Calu3 (cell line): ENCODE measurements around the gene XPO4. TPM values are rescaled to one million over a fixed set of nuclear protein-coding genes. Genes with fewer than 3 reads are reported as not detected.

ENCODE experiments used
- BruUV-seq: library from RNA; stranded (reverse); fragments of 400-500 nt; replicated peaks from 2 replicates; lab custom pipeline; 2021; lab: Mats Ljungman, UMichigan
- CTCF ChIA-PET: fragments of 300-600 bp; sonication (Branson Sonifier 250); formaldehyde crosslinking; loops from one replicate; lab custom pipeline; 2022; ENCODE audit warnings: antibody characterized with exemption; lab: Charles Lee
- DNase-seq: peaks from one replicate; pipeline ENCODE4 v3.0.0; 2022
- H3K27ac Mint-ChIP-seq: one replicate; pipeline ENCODE4 v1.8.0; 2022; ENCODE audit warnings: mixed read lengths; ENCODE audit not compliant: unreplicated experiment
- H3K27me3 Mint-ChIP-seq: one replicate; pipeline ENCODE4 v1.8.0; 2022; ENCODE audit warnings: mixed read lengths; ENCODE audit not compliant: unreplicated experiment
- H3K36me3 Mint-ChIP-seq: one replicate; pipeline ENCODE4 v1.8.0; 2022; ENCODE audit warnings: mild to moderate bottlenecking, moderate library complexity, mixed read lengths; ENCODE audit not compliant: insufficient read depth, unreplicated experiment
- H3K4me1 Mint-ChIP-seq: one replicate; pipeline ENCODE4 v1.8.0; 2022; ENCODE audit warnings: mild to moderate bottlenecking, low read depth, mixed read lengths; ENCODE audit not compliant: unreplicated experiment
- H3K4me3 Mint-ChIP-seq: one replicate; pipeline ENCODE4 v1.8.0; 2022; ENCODE audit warnings: mild to moderate bottlenecking, low read depth, moderate library complexity, mixed read lengths; ENCODE audit not compliant: unreplicated experiment
- H3K9me3 Mint-ChIP-seq: one replicate; pipeline ENCODE4 v1.8.0; 2022; ENCODE audit warnings: low read depth, mixed read lengths; ENCODE audit not compliant: unreplicated experiment
- CTCF ChIP-seq: fragments of 200-600 bp; IDR thresholded peaks from one replicate; pipeline ENCODE4 v1.8.0; 2022; ENCODE audit warnings: antibody characterized with exemption; ENCODE audit not compliant: unreplicated experiment
- intact Hi-C: fragments of 100-400 bp; cut with micrococcal nuclease; formaldehyde crosslinking; loops from one replicate; pipeline ENCODE4 v1.10.0; 2022; ENCODE audit not compliant: unreplicated experiment
- total RNA-seq: library from RNA; stranded (reverse); gene quantifications from 2 replicates; pipeline ENCODE4 v1.2.3, GENCODE V29; 2022

The XPO4 gene
- total RNA-seq, 1 experiment from 2014 or later = 13.6 TPM

DNA sequence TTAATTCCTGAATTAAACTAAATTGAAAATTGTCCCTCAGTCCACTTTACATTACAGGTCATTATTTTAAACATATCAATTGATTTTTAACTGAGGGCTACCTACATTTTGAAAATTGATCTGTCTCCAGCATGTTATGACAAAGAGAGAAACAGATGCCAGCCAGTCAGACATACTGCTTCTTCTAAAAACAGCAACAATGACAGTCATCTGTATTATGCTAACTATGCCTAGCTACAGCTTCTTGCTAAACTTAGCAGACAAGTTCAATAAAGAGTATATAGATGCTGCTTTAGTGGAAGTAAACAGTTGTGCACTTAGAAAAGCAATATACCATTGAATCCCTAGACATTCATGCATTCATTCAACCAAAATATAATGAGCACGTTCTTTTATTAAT is 80.1 kb downstream of the XPO4 start:
- Mint-ChIP-seq H3K4me1 (no peaks in the 10 kb centered on the region), H3K27me3 (no peaks in the 10 kb centered on the region), H3K36me3 (peaks cover 2% of the 10 kb centered on the region), H3K9me3 (no peaks in the 10 kb centered on the region), H3K27ac (no peak overlapping the region), H3K4me3 (no peak overlapping the region)
- no peak for DNase-seq
- CTCF ChIA-PET = no interaction called here
- intact Hi-C loops = no loop called here
- BruUV-seq = no TSS peak
- TF ChIP-seq CTCF = no peak

- Mint-ChIP-seq H3K36me3 (peaks cover 5% of the 10 kb centered on the region), H3K4me3 (no peak overlapping the region), H3K27ac (no peak overlapping the region), H3K27me3 (no peaks in the 10 kb centered on the region), H3K9me3 (no peaks in the 10 kb centered on the region), H3K4me1 (no peaks in the 10 kb centered on the region)
- no TSS peak for BruUV-seq
- TF ChIP-seq CTCF = no peak
- intact Hi-C loops = no loop called here
- CTCF ChIA-PET = no interaction called here
- DNase-seq = no peak
Observed at GRCh38 chr13:20819715-20820114, 82.8 kb downstream of the XPO4 start.

- no peak overlapping the region for H3K4me3 Mint-ChIP-seq
- BruUV-seq = no TSS peak
- H3K36me3 Mint-ChIP-seq = peaks cover 11% of the 10 kb centered on the region
- H3K4me1 Mint-ChIP-seq = no peaks in the 10 kb centered on the region
- no peaks in the 10 kb centered on the region for H3K9me3 Mint-ChIP-seq
- no peaks in the 10 kb centered on the region for H3K27me3 Mint-ChIP-seq
- no peak overlapping the region for H3K27ac Mint-ChIP-seq
- DNase-seq = no peak
- TF ChIP-seq CTCF = no peak
- intact Hi-C loops = no loop called here
- CTCF ChIA-PET = no interaction called here
Observed at GRCh38 chr13:20815464-20815863, 87.1 kb downstream of the XPO4 start.

- no TSS peak for BruUV-seq
- Mint-ChIP-seq H3K4me1 (no peaks in the 10 kb centered on the region), H3K4me3 (no peak overlapping the region), H3K9me3 (no peaks in the 10 kb centered on the region), H3K27ac (no peak overlapping the region), H3K36me3 (peaks cover 11% of the 10 kb centered on the region), H3K27me3 (no peaks in the 10 kb centered on the region)
- peak; percentile 1 for DNase-seq
- no peak for TF ChIP-seq CTCF
- intact Hi-C loops = no loop called here
- CTCF ChIA-PET = no interaction called here
Observed at GRCh38 chr13:20814224-20814910, 88.2 kb downstream of the XPO4 start.
